Activated naive CD4-positive, alpha-beta T cell treated with anti-CD3 and anti-CD28 coated beads for 36 hours (primary cell): ENCODE data around the gene MAML3. TPM values are rescaled to one million over a fixed set of nuclear protein-coding genes. Genes with fewer than 3 reads are reported as not detected.

Experiments used
- CTCF ChIA-PET: fragments of 350-600 bp; sonication (Branson Sonifier 250); formaldehyde crosslinking; loops from one replicate; lab custom pipeline; 2021; ENCODE audit warnings: antibody characterized with exemption; lab: Charles Lee
- DNase-seq: peaks from one replicate; pipeline ENCODE4 v3.0.0-alpha.2; 2020
- H3K27ac Mint-ChIP-seq: one replicate; pipeline ENCODE4 v1.8.0; 2021; ENCODE audit warnings: mild to moderate bottlenecking, mixed read lengths
- H3K27me3 Mint-ChIP-seq: one replicate; pipeline ENCODE4 v1.8.0; 2021; ENCODE audit warnings: low read depth, mixed read lengths
- H3K36me3 Mint-ChIP-seq: one replicate; pipeline ENCODE4 v1.8.0; 2021; ENCODE audit warnings: low read depth, mixed read lengths
- H3K4me1 Mint-ChIP-seq: one replicate; pipeline ENCODE4 v1.8.0; 2021; ENCODE audit warnings: low read depth, mixed read lengths
- H3K4me3 Mint-ChIP-seq: one replicate; pipeline ENCODE4 v1.8.0; 2021; ENCODE audit warnings: mild to moderate bottlenecking, moderate library complexity, mixed read lengths
- H3K9me3 Mint-ChIP-seq: one replicate; pipeline ENCODE4 v1.8.0; 2021; ENCODE audit warnings: mixed read lengths
- intact Hi-C: fragments of 100-400 bp; cut with micrococcal nuclease; formaldehyde crosslinking; loops from one replicate; pipeline ENCODE4 v1.15.1; 2023
- total RNA-seq, 2 experiments: library from RNA; stranded (reverse); gene quantifications; one replicate each; pipeline ENCODE4 v1.2.3, GENCODE V29; 2021

Gene MAML3
- total RNA-seq, 2 experiments from 2014 or later: 0.52 to 0.76 TPM

DNA sequence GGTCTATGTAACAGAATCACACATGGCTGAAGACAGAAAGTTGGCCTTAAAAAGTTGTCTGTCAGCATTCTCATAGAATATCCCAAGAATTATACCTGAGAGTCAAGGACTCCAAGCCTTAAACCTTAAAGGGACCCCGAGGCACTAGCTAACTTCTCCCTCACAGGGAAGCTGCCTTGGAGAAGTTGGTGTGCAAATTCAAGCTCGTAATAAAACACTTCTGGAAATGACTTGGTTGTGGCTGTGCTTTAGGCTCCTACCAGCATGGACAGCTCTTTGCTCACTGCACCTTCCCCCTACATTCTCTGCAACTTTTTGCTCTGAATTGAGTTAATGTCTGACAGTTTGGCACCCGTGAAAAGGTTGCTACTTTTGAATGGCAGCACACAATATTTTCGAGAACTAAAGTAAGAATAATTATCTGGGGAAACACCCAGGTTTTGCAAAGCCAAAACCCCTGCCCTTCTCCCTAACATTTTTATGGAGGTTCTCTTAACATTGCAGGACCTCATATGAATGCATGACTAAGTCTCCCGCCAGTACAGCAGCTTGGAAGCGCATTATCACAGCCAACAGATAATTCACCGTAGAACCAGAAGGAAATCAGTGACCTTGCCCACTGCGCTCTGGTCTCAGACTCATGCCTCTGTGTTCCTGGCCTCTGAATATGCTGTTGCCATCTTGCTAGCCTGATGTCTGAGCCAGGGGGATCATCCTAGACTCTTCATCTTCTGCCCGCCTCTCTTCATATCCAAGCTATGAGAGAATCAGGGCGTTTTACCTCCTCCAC, 397.4 kb downstream of the MAML3 start:
- Mint-ChIP-seq H3K4me3 (no peak overlapping the region), H3K27me3 (no peaks in the 10 kb centered on the region), H3K27ac (no peak overlapping the region), H3K4me1 (no peaks in the 10 kb centered on the region), H3K36me3 (no peaks in the 10 kb centered on the region), H3K9me3 (no peaks in the 10 kb centered on the region)
- CTCF ChIA-PET: interaction anchor here (0.6 to 1.4 kb wide), 2 partner anchors 16 to 593 kb away, joined by 3 to 4 read pairs; no protein-coding TSS in a partner anchor
- DNase-seq: no peak
- intact Hi-C loops: no loop called here

DNA sequence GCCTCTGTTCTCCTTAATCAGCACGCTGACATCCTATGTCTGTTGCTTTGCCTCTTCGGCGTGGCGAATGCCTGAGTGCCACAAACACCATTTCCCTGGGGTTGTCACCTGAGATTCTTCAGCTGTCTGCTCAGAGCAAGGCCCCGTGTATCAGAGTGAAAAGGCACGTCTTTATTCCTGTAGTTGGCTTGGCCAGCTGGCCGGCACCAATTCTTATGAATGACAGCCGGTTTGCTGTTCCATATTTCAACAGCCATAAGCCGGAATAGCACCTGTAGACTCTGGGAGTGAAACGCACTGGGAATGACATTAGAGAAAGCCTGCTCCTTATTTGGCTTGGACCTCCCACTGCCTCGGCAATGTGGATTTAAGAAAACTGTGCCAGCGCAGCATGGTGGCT, 399.0 kb downstream of the MAML3 start:
- Mint-ChIP-seq H3K9me3 (no peaks in the 10 kb centered on the region), H3K27ac (no peak overlapping the region), H3K27me3 (no peaks in the 10 kb centered on the region), H3K36me3 (no peaks in the 10 kb centered on the region), H3K4me1 (peaks cover 4% of the 10 kb centered on the region), H3K4me3 (no peak overlapping the region)
- CTCF ChIA-PET: interaction anchor here (0.6 kb wide), 1 partner anchor 224 kb away, joined by 3 read pairs; no protein-coding TSS in a partner anchor
- intact Hi-C loops: no loop called here
- no peak for DNase-seq

DNA sequence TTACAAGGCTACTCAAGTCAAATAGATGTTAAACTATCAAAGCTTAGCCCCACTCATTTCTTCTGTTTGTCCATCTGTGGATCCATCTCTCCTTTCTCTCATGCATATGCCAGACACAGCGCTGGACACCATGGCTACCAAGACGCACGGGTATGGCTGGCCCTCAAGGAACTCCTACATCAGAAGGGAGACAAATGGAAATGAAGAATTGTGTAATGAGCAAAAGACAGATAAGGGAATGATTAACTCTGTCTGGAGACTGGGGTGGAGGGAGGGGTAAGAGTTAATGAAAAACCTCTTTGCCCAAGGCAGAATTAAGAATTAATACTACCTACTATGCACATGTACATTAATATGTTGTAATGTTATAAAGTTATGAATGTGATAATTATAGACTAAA, 400.3 kb downstream of the MAML3 start:
- H3K27ac Mint-ChIP-seq: no peak overlapping the region
- no peaks in the 10 kb centered on the region for H3K36me3 Mint-ChIP-seq
- H3K9me3 Mint-ChIP-seq: no peaks in the 10 kb centered on the region
- DNase-seq: no peak
- CTCF ChIA-PET: no interaction called here
- H3K4me1 Mint-ChIP-seq: peaks cover 4% of the 10 kb centered on the region
- no peak overlapping the region for H3K4me3 Mint-ChIP-seq
- no peaks in the 10 kb centered on the region for H3K27me3 Mint-ChIP-seq
- intact Hi-C loops: no loop called here

DNA sequence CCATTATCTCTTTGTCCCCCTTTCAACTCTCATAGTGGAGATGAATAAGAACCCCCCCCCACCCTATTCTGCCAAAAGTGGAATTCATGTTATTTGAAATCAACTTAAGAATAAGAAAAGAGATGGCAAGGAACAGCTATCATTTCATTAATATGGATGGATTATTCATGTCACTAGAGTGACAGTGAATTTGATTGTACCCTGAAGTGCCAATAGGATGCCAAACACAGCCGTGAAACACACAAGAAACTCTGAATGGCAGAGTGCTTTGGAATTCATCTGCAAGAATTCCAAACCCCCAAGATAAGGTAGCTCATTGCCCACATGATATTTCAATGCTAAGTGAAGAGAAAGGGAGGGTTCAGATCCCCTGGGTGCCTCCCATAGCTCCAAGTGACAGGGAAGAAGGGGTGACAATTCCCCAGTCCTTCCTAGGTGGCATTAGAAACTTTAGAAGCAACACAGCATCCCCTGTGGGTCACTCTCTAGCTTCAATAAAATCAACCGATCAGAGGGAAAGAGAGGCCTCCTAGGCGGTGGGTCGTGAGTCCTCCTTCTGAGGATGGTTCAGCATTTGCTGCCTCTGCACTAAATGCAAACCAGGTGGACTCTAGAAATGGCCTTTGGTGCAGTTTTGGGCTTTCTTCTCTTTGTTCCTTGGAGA, 404.0 kb downstream of the MAML3 start:
- CTCF ChIA-PET: interaction anchor here (0.6 to 1.1 kb wide), 2 partner anchors 12 to 71 kb away, joined by 3 read pairs; no protein-coding TSS in a partner anchor
- H3K4me1 Mint-ChIP-seq: peaks cover 4% of the 10 kb centered on the region
- H3K27me3 Mint-ChIP-seq: no peaks in the 10 kb centered on the region
- H3K9me3 Mint-ChIP-seq: no peaks in the 10 kb centered on the region
- H3K4me3 Mint-ChIP-seq: no peak overlapping the region
- intact Hi-C loops: no loop called here
- no peak for DNase-seq
- no peak overlapping the region for H3K27ac Mint-ChIP-seq
- no peaks in the 10 kb centered on the region for H3K36me3 Mint-ChIP-seq

DNA sequence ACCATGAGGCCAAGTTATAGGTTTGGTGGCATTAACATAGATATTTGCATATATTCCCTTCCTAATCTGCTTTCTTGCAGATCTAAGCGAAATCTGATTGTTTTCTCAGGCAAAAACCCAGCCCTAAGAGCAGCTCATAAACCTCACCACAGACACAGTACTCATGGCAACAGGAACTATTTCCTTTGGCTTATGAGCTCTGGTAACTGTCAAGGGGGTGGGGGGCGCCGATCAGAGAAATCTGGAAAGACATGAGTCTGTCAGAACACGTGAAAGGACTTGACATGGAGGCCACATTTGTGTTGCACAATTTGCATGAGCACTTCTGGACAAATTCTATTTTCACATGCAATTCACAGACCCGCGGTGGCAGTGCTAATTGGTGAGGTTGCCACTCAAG, 404.6 kb downstream of the MAML3 start:
- Mint-ChIP-seq H3K27me3 (no peaks in the 10 kb centered on the region), H3K4me1 (peaks cover 4% of the 10 kb centered on the region), H3K9me3 (no peaks in the 10 kb centered on the region), H3K4me3 (no peak overlapping the region), H3K36me3 (no peaks in the 10 kb centered on the region), H3K27ac (no peak overlapping the region)
- intact Hi-C loops: no loop called here
- peak; percentile 10 for DNase-seq
- CTCF ChIA-PET: no interaction called here

DNA sequence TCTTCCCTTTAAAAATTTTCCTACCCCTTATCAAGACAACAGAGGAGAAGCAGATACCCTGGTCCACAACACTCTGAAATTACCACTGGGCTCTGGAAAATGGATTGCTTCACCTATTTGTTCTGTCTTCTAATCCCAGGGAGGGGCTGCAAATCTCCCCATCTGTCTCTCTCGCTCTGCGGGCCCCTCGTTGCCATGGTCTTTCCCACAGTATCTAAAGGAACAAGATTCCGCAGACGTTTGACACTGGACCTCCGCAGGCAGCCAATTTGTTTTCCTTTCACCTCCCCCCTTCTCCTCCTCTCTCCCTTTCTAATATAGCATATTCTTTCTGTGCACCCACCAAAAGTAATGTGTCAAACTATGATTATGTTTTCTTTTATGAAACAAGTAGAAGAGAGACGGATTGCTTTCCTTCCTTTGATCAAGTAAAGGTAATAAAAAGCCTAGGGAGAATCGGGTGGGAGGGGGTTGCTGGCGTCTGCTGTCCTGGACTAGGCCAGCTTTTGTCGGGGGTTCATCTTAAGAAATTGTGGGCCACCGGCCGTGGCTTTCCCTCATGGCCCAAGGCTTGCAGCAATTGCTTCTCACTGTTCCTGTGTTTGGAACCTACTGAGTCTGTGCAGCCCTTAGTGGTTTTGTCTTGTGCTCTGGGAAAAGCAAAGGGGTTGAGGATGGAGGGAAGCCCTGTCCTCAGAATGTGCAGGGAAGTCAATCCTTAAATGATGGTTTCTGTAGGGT, 407.4 kb downstream of the MAML3 start:
- Mint-ChIP-seq H3K4me3 (no peak overlapping the region), H3K27ac (no peak overlapping the region), H3K9me3 (no peaks in the 10 kb centered on the region), H3K36me3 (no peaks in the 10 kb centered on the region), H3K27me3 (peaks cover 3% of the 10 kb centered on the region), H3K4me1 (peaks cover 4% of the 10 kb centered on the region)
- intact Hi-C loops: no loop called here
- DNase-seq: no peak
- CTCF ChIA-PET: no interaction called here

DNA sequence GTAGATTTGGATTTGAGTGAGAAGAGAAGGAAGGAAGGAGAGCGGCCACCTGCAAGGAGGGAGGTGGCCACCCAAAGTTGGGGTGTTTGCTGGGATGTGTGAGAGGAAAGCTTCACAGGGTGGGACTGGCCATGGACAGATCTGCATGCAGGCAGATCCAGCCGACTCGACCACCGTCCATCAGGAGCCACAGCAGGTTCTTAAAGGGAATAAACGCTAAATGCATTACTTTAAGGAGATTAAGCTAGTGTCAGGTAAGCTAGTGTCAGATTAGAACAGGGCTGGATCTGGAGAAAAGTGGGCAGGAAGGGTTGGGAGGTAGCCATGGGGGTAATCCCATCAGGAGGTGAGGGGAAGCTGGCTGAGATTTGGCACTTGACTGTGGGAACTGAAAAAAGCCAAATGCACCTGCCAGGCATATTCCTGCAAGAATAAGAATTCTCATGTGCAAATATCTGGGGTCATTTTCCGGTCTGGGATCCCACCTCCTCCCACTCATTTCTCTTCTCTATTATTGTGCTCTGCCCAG, 408.8 kb downstream of the MAML3 start:
- Mint-ChIP-seq H3K27ac (no peak overlapping the region), H3K27me3 (peaks cover 3% of the 10 kb centered on the region), H3K4me3 (no peak overlapping the region), H3K36me3 (no peaks in the 10 kb centered on the region), H3K9me3 (no peaks in the 10 kb centered on the region), H3K4me1 (no peaks in the 10 kb centered on the region)
- CTCF ChIA-PET: interaction anchor here (1.2 kb wide), 1 partner anchor 31 kb away, joined by 3 read pairs; no protein-coding TSS in a partner anchor
- intact Hi-C loops: no loop called here
- no peak for DNase-seq

DNA sequence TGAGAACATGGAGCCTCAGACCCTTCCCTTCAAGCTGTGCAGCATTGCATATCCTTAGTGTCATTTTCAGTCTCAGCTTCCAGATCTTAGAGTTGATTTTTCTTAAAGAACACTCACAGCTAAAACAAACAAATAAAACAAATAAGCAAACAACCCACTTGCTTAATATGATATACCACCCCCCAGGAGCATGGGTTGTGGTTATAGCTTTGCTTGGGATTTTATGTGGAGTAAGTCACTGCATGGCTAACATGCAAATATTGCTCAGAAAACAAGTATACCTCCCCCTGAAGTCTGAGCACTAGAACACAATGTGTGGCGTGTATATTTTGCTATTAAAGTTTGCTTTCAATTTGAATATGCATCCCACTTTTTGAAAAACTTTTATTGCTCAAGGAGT, 409.8 kb downstream of the MAML3 start:
- DNase-seq: no peak
- H3K4me3 Mint-ChIP-seq: no peak overlapping the region
- intact Hi-C loops: no loop called here
- CTCF ChIA-PET: interaction anchor here (1.1 kb wide), 1 partner anchor 87 kb away, joined by 3 read pairs; no protein-coding TSS in a partner anchor
- no peaks in the 10 kb centered on the region for H3K36me3 Mint-ChIP-seq
- H3K27me3 Mint-ChIP-seq: peaks cover 3% of the 10 kb centered on the region
- H3K4me1 Mint-ChIP-seq: no peaks in the 10 kb centered on the region
- no peaks in the 10 kb centered on the region for H3K9me3 Mint-ChIP-seq
- no peak overlapping the region for H3K27ac Mint-ChIP-seq

DNA sequence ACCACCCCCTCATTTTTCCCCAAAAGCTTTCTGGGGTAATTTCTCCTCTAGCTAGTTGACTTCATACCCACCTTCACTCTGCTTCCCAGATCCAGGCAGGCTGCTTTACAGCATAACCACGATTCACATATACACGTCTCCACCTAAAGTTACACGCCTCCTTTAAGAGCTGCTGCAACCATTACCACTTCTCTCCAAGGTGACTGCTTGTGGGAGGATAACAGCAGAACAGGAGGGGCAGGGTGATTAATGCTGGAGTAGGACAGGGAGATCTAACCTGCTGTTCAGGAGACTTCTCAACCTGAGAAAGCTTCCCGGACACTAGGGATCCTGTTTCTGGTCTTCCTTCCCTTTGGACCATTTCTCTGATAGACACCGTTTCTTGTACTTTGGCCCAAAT, 411.0 kb downstream of the MAML3 start:
- intact Hi-C loops: no loop called here
- CTCF ChIA-PET: no interaction called here
- H3K27me3 Mint-ChIP-seq: peaks cover 3% of the 10 kb centered on the region

DNA sequence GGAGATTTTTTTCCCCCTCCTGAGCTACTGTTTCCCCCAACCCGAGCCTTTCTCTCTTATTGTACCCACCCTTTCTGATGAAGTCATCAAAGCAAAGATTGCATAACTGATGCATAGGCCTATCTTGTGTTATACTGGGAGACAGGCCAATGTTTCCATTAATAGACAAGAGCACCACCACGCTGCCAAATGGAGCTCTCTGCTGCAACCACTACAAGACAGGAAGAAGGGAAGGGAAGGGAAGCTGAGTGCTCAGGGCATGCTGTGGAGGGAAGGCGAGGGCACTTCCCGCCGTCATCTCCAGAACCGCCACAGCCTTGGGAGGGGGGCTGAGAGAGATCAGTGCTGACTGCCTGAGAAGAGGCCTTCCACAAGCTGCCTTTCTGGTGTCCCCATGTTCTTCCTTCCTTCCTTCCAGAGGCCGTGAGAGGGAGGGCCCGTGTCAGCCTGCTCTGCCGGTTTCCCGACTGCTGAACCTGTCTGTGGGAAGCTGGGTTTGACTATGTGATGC, 413.4 kb downstream of the MAML3 start:
- CTCF ChIA-PET: interaction anchor here (1.0 to 1.1 kb wide), 2 partner anchors 16 to 509 kb away, joined by 3 to 4 read pairs; no protein-coding TSS in a partner anchor
- Mint-ChIP-seq H3K27me3 (peaks cover 17% of the 10 kb centered on the region), H3K4me3 (no peak overlapping the region), H3K4me1 (peaks cover 15% of the 10 kb centered on the region), H3K36me3 (no peaks in the 10 kb centered on the region), H3K9me3 (no peaks in the 10 kb centered on the region), H3K27ac (no peak overlapping the region)
- intact Hi-C loops: no loop called here
- no peak for DNase-seq

More for the DNA sequence above, 411.0 kb downstream of the MAML3 start:
- no peak for DNase-seq
- Mint-ChIP-seq H3K27ac (no peak overlapping the region), H3K4me3 (no peak overlapping the region), H3K36me3 (no peaks in the 10 kb centered on the region), H3K9me3 (no peaks in the 10 kb centered on the region), H3K4me1 (no peaks in the 10 kb centered on the region)

DNA sequence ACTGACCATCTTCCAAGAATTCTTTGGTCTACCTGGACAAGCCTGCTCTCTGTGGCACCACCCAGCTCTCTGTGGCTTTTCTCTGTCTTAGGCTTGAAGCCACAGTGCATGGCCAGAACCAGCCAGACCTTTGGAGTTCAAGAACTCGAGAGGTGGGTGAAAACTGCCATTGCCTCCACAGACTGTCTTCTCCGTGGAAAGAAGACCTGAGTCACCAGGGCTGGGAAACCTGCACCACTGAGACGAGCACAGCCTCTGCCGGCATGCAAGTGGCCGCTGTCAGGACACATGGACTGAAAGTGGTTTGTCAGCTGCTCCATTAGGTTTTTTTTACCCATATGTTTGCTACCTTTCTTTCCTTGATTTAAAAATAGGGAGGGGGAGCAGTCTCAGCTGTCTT, 413.9 kb downstream of the MAML3 start:
- no peak for DNase-seq
- intact Hi-C loops: no loop called here
- H3K4me3 Mint-ChIP-seq: no peak overlapping the region
- H3K36me3 Mint-ChIP-seq: no peaks in the 10 kb centered on the region
- peaks cover 18% of the 10 kb centered on the region for H3K27me3 Mint-ChIP-seq
- CTCF ChIA-PET: interaction anchor here (1.0 to 1.5 kb wide), 3 partner anchors 16 to 620 kb away, joined by 3 to 4 read pairs (median 3); no protein-coding TSS in a partner anchor
- no peaks in the 10 kb centered on the region for H3K9me3 Mint-ChIP-seq
- peaks cover 16% of the 10 kb centered on the region for H3K4me1 Mint-ChIP-seq
- no peak overlapping the region for H3K27ac Mint-ChIP-seq
